Endometrium (tissue), 2 donors: ENCODE results near the gene STARD9.
"Not testable (repeated sequence)": the region's sequence is repeated elsewhere in the genome, so short reads cannot be mapped to it uniquely, and the experiment has no call there.

Experiments
- FAIRE-seq: peaks from 2 replicates; lab custom pipeline; 2012; peaks lifted over from hg19 to GRCh38; lab: Jason Lieb, UNC
- donor health status: control.
- donor health status: control.

STARD9 gene

GRCh38 chr15:42627485-42627884 lies 52.1 kb downstream of the STARD9 start:
- FAIRE-seq, result no peak

- no peak for FAIRE-seq
Observed at GRCh38 chr15:42628761-42629160, 53.4 kb downstream of the STARD9 start.

- no peak for FAIRE-seq
Observed at GRCh38 chr15:42632105-42632675, 56.8 kb downstream of the STARD9 start.

- no peak for FAIRE-seq
Observed at GRCh38 chr15:42640109-42640508, 64.7 kb downstream of the STARD9 start.

- peak; percentile 67 for FAIRE-seq
Observed at GRCh38 chr15:42650208-42651066, 75.0 kb downstream of the STARD9 start.

- no peak for FAIRE-seq
Observed at GRCh38 chr15:42665827-42666226, 90.4 kb downstream of the STARD9 start.

GRCh38 chr15:42667855-42668254 lies 92.4 kb downstream of the STARD9 start:
- no peak for FAIRE-seq

GRCh38 chr15:42670451-42670850 lies 95.0 kb downstream of the STARD9 start:
- FAIRE-seq, result no peak

GRCh38 chr15:42672444-42672843 lies 97.0 kb downstream of the STARD9 start:
- FAIRE-seq, result no peak

- no peak for FAIRE-seq
Observed at GRCh38 chr15:42674472-42674871, 99.1 kb downstream of the STARD9 start.

GRCh38 chr15:42675021-42675420 lies 99.6 kb downstream of the STARD9 start:
- no peak for FAIRE-seq

- FAIRE-seq, result no peak
Observed at GRCh38 chr15:42679285-42680141, 104.1 kb downstream of the STARD9 start.

GRCh38 chr15:42680142-42680482 lies 104.7 kb downstream of the STARD9 start:
- FAIRE-seq, result not testable (repeated sequence)

GRCh38 chr15:42681119-42681518 lies 105.7 kb downstream of the STARD9 start:
- FAIRE-seq, result no peak

- no peak for FAIRE-seq
Observed at GRCh38 chr15:42686281-42686680, 110.9 kb downstream of the STARD9 start.

GRCh38 chr15:42687740-42688139 lies 112.3 kb downstream of the STARD9 start:
- no peak for FAIRE-seq

- no peak for FAIRE-seq
Observed at GRCh38 chr15:42688301-42688700, 112.9 kb downstream of the STARD9 start.

GRCh38 chr15:42691308-42691707 lies 115.9 kb downstream of the STARD9 start:
- FAIRE-seq, result no peak

- FAIRE-seq, result no peak
Observed at GRCh38 chr15:42691770-42692169, 116.4 kb downstream of the STARD9 start.

- no peak for FAIRE-seq
Observed at GRCh38 chr15:42692536-42692935, 117.1 kb downstream of the STARD9 start.

GRCh38 chr15:42692997-42693396 lies 117.6 kb downstream of the STARD9 start:
- FAIRE-seq, result no peak

GRCh38 chr15:42693496-42693895 lies 118.1 kb downstream of the STARD9 start:
- FAIRE-seq, result no peak

- no peak for FAIRE-seq
Observed at GRCh38 chr15:42693942-42694341, 118.5 kb downstream of the STARD9 start.
